PC-9 (cell line): ENCODE data around the gene GAA.

Source experiments
- EZH2 ChIP-seq: fragments of 200-600 bp; sonication (generic); IDR thresholded peaks from 2 replicates; pipeline ENCODE4 v1.8.0; 2017; ENCODE audit warnings: antibody characterized with exemption, low read depth
- TF ChIP-seq, protein P1 (sequence below): fragments of 200-600 bp; sonication (generic); conservative IDR thresholded peaks from 2 replicates; pipeline ENCODE4 v1.6.1; 2017; ENCODE audit warnings: mixed run types, antibody characterized with exemption, mild to moderate bottlenecking, moderate library complexity

DNA sequence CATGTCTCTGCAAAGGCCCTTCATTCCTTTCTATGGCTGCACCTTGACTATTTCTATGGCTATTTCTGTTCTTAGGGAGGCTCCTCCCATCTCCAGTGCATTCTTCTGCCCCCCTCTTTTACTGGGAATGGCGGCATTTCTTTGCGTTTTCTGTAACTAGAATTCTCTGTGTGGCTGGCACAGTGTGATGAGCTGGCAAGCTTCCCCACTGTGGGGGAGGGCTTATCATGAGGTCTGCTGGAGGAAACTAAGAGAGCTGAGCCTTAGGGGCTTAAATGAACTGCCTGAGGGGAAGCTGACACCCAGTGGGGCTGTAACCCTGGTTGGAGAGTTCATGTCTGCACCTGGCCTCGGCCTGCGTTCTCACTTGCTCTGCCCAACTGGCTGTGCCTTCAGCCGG lies 67.0 kb downstream of the GAA start:
- TF ChIP-seq, protein P1, sequence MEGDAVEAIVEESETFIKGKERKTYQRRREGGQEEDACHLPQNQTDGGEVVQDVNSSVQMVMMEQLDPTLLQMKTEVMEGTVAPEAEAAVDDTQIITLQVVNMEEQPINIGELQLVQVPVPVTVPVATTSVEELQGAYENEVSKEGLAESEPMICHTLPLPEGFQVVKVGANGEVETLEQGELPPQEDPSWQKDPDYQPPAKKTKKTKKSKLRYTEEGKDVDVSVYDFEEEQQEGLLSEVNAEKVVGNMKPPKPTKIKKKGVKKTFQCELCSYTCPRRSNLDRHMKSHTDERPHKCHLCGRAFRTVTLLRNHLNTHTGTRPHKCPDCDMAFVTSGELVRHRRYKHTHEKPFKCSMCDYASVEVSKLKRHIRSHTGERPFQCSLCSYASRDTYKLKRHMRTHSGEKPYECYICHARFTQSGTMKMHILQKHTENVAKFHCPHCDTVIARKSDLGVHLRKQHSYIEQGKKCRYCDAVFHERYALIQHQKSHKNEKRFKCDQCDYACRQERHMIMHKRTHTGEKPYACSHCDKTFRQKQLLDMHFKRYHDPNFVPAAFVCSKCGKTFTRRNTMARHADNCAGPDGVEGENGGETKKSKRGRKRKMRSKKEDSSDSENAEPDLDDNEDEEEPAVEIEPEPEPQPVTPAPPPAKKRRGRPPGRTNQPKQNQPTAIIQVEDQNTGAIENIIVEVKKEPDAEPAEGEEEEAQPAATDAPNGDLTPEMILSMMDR = no peak
- no peak for TF ChIP-seq EZH2
